Measurements from ENCODE around the gene ANKIB1.

ANKIB1 gene

DNA sequence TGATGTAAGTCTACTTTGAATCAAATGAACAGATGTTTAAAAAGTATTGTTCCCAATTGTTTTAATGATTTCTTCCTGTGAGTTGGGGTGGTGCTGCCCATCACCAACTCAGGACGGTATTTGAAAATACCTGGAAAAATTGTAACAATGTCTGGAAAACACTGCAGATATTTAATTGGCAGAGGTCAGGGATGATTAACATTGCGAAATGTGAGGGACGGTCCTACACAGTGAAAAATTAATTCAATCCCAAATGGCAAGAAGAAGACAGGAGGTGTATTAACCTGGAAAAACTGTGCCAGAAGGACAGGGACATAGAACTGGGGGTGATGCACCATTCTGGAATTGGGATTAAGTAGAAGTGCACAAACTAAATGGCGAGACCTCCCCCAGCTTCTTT is 29.6 kb downstream of the ANKIB1 start:
- no peak for DNase-seq

DNA sequence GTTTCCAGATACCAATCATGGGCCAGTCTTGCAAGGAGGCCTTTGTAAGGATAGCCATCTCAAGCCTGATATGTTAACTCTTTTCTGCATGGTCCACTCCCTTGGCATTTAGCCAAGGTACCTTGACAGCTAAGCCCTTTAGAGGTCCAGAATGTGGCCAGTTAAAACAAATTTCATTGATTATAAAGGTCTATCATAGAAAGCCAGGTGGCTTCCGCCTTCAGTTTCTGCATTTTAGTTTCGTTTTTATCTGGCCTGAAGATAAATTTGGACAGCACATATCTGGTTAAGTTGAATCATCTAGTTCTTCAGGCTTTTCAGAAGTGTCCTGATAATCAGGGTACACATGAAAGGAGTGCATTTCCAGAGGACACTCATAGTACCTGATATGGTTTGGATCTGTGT is 30.7 kb downstream of the ANKIB1 start:
- no peak for DNase-seq

DNA sequence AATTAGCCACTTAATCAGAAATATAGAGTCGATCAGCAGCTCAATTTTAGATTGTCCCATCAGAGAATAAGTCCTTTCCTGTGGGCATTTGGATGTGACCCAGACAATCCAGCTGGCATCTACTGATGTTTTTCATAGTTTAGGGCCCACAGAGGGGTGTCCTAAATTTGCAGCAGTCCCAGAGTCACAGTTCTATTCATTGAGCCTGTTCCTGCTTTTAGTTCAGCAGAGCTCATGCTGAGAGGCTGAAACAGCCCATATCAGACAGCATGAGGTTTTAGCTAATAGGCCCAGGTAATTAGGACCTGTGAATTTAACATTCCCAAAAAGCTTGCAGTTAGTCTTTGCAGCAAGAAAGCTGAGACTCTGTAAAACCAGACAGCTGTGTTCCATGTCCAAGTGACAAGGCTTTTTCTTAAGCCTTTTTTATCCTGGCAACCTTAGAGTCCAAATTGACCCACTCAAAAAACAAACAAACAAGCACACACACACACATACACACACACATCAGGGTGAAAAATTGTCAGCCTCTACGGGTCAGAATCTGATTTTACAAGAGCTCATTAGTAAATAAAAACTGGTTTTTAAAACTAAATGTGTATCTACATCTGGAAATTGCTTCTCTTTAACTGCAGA is 33.7 kb downstream of the ANKIB1 start:
- no peak for DNase-seq

DNA sequence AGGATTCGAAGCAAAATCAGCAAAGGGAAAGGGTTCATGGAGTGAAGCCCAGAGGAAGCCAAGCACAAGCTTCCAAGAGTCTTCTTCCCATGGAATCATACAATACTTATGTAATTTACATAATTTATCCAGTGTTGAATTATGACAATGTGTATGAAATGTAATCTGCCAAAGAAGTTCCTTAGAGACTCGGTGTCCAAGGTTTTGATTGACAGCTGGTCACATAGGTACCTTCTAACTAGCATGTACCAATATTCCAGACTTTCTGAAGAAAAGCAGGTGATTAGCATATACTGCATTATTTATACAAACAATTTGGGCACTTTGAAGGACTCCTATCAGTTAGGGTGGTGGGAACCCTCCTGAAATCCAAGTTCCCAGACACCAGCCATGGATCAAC is 35.3 kb downstream of the ANKIB1 start:
- no peak for DNase-seq

DNA sequence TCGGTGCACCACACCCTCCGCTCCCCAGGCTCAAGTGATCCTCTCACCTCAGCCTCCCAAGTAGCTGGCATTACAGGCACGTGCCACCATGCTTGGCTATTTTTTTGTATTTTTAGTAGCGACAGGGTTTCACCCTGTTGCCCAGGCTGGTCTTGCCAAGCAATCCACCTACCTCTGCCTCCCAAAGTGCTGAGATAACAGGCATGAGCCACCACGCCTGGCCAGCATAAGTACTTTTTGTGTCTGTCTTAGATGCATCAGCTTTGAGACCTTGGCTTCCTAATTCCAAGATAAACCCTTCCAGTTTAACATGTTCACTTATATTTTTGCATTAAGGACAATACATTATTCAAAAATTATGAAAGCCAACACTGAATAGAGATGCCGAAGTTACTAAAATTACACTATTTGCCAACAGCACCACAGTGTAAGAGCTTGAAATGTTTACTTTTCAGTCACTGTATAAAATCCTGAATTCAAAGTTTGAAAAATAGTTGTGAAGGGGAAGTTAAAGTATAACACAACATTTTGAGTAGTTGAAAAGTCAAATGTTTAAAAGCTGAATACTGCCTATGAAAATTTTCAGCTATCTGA is 36.5 kb downstream of the ANKIB1 start:
- no peak for DNase-seq

DNA sequence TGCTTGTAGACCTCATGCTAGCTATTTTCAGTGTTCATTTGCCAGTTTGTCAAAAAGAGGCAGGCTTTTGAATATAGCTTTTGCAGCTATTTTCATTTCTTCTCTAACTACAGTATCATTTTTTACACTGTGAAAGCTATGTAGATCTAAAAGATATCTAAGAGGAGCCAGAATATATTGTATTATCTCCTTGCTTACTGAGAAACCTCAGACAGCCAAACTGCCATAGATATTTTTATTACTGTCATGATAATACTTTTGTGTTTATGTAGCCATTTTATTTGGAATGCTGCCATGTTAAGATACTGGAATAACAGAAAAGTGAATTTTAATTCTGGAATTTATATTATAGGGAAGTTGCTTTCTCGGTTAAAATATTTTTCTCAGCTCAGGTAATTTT is 37.2 kb downstream of the ANKIB1 start:
- DNase-seq = no peak

DNA sequence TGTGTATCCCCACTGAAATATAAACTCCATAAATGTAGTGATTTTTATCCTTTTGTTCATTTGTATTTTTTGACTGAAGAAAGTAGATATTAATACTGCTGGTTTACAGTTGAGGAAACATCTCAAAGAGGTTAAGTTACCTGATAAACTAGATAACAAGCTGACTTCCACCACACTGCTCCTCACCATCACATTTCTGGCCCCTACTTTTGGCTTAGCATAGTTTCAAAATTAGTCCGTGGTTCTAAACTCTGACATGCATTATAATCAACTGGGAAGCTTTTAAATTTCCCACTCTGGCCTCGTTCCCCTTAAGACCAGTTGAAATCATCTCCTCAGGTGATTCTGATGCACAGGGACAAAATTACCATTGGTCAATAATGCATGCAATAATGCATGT is 43.5 kb downstream of the ANKIB1 start:
- no peak for DNase-seq

DNA sequence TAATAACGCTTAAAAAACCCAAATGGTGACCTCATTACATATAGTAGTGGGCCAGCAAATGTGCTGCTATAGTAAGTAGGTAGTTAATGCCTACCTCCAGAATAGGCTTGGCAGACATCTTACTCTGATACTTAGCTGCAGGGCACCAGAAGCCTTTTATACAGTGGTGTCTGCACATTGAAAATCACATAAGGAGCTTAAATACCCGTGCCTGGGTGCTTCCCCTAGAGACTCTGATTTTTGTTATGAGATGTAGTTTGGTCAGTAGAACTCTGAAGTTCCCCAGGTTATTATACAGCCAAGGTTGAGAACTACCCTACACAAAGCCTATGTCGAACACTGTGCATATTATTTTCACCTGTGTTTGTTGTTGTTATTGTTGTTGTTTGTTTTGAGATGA is 47.2 kb downstream of the ANKIB1 start:
- DNase-seq = no peak

DNA sequence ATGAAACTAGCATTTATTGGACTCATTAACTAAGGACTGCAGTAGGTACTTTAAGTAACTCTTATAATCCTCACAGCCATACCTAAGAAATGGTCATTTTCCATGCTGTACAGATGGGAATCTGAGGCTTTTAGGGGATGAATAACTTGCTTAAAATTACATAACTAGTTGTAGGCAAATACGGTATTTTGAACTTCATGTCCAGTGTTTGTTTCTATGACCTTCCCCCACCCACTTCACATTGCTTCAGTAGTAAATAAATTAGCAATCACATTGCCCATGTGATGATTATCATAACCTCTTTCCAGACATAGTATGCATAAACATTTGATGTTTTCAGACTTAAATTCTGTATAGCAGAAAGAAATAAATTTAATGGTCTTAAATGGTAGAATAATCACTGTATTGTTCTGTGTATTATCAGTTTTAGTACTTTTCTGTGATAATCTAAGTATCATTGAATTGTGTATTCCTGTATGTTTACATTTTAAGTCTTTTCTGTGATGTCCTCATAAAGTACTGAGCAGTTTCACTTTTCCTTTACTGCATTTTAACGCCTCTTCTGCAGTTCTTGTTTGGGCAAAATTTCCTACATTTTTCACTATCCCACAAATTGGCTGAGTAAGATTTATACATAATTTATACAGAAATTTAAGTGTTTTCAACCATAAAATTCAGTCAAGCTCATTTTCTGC is 48.3 kb downstream of the ANKIB1 start:
- DNase-seq = no peak

DNA sequence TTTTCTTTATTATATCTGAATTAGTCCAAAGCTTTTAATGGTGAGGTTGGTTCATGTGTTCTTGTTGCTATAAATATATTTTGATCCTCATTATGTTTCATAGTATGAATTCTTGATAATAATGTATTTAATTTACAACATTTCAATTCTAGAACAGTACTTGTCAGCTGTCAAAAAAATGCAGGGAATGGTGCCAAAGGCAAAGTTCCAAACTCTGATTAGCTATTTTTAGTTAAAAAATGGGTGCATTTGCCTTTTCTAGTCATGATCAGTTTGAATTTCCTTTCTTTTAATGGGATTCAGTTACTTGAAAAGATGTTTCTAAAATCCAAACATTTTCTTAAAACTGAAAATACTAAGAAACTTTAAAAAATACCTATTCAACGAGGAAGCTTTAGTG is 49.6 kb downstream of the ANKIB1 start:
- DNase-seq = no peak

DNA sequence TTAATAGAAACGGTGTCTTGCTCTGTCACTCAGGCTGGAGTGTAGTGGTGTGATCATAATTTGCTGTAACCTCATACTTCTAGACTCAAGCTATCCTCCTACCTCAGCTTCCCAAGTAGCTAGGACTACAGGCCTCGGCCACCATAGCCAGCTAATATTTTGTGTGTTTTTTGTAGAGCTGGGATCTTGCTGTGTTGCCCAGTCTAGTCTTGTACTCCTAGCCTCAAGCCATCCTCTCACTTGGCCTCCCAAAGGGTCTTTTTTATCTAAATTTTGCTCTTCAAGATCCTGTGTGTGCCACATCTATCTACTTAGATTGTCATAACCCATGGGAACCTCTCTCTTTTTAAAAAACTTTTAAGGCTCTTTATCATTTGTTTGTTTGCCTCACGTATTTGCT is 50.5 kb downstream of the ANKIB1 start:
- no peak for DNase-seq

DNA sequence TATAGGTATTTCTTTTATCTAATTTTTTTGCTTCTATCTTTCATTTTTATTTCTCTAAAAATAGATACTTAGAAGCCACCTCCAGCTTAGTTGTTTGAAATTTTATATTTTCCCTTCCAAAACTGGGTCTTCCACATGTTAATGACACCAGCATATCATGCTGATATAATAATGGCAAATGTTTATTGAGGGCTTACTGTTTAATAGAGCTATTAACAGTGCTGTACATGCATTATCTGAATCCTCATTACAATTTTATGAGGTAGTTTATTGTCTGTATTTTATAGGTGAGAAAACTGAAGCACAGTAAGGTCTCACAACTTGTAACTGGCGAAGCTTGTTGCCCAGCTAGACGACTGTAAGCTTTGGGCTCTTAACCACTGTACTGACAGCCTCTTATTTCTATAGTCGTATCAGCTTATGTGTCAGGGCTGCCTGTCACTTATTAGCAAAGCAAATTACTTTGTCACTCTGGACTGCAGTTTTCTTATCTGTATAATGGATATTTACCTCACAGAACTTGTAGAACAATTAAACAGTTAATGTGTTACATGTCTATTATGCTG is 51.2 kb downstream of the ANKIB1 start:
- no peak for DNase-seq

DNA sequence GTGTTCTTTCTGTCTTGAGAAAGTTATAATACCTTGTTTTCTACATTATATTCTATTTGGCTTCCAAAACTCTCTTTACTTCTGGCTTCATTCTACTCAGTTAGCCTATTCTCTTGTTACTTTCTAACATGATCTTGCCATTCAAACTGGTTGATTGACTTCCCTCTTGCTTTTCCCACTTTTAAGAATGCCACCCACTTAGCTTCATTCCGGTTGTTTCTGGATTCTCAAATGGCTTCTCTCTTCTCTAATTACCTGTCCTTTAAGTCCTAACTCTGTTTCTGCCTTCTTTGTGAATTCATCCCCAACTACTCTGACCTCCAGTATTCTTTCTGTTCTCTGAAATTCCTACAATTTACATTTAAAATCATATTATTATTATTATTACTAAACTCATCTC is 52.0 kb downstream of the ANKIB1 start:
- DNase-seq = no peak

DNA sequence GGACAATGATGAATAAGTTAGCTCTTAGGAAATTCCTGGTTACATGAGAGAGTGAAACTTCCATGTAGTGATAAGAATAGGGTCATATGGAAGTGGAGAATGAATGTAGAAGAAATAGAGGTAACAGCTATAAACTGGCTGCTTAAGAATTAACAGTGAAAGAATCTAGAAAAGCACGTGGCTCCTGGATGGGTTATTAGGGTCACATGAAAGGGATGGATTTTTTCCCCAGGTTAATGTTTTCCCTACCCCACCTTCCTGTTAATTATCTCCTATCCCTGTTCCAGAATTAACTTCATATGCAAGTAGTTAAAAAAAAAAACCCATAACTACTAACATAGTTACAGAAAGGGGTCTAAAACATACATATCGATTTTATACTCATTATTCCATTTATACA is 58.0 kb downstream of the ANKIB1 start:
- DNase-seq = no peak

DNA sequence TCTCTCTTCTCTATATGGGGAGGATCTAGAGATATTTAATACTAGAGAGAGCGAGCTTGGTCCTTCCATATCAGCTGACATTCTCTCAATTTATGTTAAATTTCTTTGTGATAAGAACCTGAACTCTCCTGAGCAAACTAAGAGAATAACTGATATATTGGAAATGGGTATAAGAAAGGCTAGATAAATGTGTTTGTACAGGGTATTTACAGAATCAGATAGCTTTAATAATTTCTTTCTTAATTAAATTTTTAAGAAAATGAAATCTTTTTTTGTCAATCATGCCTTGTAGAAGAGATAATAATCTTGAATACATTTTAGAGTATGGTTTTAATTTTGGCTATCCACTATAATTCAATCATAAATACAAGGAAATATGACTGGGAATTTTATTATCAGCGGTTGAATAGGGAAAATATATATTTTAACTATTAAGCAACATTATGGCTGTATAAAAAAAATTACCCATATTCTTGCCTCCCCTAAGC is 58.7 kb downstream of the ANKIB1 start:
- DNase-seq = no peak

DNA sequence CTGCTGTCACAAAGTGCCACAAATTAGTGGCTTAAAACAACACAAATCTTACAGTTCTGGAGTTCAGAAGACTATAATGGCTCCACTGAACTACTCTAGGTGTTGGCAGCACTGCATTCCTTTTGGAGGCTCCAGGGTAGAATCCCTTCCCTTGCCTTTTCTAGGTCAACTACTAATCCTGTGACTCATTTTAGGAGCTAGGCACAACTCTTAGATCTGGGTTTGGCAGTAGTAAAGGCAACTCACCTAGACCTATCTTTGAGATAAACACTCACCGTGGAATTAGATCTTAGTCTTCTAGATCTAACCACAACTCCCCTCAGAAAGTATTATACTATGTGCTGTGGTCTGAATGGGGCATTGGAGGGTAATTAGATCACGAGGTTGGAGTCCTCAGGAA is 60.4 kb downstream of the ANKIB1 start:
- no peak for DNase-seq

DNA sequence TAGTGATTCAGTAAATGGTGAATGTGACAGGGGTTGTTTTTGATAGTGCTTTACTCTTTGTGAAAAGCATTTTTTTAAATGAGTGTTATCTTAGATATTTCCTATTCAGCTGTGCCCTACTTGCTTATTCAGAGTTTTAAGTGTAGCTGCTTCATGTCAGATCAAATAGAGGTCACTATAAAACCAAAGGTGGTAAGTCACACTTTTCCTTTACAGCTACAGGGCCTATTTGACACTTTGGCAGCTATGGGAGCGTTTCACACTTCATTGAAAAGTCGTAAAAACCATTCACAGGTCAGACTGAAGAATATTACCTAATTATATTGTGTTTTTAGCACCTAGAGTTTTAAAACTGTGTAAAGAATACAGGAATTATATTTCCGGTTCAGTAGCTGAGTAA is 67.3 kb downstream of the ANKIB1 start:
- no peak for DNase-seq

DNA sequence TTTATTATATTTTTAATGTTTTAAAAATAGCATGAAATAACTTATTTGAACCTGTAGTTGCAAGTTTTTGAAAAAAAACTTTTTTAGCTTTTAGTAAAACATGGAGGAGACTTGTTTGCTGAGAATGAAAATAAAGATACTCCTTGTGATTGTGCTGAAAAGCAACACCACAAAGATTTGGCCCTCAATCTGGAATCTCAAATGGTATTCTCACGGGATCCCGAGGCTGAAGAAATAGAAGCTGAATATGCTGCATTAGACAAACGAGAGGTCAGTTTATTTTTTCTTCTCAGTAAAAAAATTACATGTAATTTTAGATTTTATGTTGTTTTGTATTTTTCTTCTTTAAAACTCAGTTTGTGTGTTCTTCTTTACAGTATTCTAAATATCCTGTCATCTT is 73.5 kb downstream of the ANKIB1 start:
- no peak for DNase-seq

DNA sequence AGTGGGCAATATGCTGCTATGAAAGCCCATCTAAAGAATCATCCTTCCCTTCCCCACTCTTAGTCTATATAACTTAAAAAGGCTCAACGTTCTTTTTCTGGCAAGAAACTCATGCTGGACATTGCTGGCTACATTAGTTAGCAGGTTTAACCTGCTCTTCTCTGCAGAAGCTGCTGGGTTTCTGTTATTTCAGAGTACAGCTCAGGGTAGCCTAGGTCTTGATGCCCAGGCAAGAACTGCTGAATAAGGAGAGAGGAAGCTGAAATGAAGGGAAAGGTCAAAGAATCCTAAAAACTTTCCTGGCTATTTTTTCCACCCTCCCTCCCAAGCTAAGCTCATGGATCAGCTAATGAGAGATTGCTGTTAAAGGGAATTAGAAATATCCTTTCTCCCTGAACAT is 79.4 kb downstream of the ANKIB1 start:
- no peak for DNase-seq

DNA sequence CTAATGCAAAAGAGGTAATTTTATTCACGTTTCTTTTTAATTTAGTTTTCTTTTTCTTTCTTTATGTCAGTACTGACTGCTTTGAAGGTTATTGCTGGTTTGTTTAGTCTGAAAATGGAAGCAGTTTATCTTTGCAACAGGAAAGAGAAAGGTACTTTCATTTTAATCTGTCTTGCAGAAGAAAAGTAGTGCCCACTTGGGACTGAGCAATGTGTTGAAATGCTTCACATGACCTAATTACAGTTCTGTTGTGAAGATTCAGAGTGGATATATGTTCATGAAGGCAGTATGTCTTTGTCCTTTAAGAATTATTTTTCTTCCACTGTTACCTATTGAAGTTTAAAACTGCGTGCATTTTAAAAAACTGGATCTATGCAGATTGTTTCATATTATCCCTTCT is 80.1 kb downstream of the ANKIB1 start:
- no peak for DNase-seq

DNA sequence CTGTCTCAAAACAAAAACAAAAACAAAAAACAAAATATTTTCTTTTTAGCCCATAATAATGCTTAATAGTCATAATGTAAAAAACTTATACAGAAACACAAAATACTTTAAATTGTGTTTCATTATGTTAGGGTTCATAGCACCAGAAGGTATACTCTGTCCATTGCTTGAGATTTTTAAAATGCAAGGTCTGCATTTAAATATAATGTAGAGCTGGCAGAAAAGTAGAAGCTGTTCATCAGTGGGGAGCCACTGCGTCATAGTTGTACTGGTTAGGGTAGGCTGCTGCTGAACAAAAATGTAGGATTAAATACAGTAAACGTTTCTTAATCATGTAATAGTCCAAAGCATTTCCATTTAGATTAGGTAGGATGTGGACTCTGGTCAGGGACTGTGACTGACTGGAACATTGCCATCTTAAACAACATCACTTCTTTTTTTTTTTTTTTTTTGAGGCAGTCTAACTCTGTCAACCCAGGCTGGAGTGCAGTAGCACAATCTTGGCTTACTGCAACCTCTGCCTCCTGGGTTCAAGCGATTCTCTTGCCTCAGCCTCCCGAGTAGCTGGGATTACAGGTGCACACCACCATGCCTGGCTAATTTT is 85.2 kb downstream of the ANKIB1 start:
- no peak for DNase-seq

DNA sequence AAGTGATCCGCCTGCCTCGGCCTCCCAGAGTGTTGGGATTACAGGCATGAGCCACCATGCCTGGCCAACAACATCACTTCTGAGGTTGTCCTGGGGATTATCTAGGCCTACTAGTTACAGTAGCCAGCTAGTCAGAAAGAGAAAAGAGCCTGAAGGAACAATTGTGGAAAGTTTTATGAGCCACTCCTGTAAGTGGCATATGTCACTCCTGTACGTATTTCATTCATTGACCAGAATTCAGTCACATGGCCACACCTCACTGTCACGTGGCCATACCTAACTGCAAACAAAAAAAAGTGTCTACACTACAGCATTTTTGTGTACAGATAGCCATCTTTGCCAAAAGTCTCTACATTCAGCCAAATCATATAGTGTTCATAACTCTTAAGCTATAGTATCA is 85.7 kb downstream of the ANKIB1 start:
- no peak for DNase-seq

DNA sequence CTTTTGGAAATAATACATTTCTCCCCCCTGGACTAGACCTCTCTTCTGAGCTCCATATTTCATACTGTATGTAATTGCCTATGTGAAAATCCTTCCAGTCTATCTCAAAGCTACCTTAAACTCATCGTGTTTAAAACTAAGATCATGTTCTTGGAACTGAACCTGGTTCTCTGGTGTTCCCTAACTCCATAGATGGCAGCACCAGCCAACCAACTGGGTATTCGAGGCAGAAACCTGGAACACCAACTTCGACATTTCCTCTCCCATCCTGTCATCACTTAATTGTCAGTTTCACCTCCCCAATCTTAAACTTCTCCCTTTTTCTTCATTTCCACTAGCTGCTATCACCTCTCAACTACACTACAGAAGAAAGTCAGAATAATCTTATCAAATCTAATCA is 87.0 kb downstream of the ANKIB1 start:
- DNase-seq = no peak

DNA sequence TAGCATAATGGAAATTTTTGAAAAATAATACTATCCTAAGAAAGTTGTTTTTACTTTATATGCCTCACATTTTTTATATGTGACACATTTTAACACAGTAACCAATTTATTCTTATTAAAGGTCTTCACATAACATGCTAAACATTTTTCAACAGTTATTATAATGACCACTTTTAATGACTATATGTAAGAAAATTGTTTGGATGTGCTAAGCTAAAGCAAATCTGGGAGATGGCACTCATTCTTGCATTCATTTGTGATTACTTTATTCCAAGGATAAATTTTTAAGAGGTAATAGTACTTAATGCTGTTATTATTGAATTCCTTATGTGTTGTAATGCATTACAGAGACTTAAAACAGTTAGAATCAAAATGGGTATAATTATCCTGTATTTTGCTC is 88.1 kb downstream of the ANKIB1 start:
- no peak for DNase-seq

Measured in amniotic stem cell (primary cell).